ENCODE data around the gene PRKG1.

DNA sequence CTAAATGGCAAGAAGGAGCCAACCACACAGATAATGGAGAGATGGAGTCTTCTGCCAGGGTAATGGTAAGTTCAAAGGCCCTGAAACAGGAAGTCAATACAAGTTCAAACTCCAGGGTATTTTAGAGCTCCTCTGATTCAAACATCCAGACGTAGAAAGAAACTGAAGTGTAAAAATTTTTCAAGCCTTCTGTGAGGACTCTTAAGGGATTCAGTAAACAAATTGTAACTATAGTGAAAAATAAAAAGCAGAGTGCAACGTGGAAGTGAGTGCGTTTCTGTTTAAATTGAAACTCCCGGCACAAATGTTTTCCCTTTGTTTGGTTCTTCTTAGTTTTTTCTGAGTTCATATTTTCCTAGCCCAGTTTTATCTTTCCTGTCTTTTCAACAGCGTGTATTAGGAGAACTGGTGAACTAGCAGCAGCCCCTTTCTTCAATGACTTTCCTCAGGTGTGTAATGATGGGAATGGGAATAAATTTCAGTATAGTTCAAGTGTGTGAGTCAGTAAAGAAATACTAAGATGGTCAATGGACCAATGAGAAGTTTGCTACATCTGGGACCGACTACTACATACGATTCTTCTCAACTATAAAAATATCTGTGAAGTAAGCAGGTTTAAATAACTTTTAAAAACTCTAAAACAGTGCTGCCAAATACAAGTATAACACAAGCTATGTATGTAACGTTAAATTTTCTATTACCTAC is 326.3 kb downstream of the PRKG1 start:
- no peak for TF ChIP-seq POLR2A (IDR thresholded peaks at IDR 0.05)
- TF ChIP-seq, protein P1, sequence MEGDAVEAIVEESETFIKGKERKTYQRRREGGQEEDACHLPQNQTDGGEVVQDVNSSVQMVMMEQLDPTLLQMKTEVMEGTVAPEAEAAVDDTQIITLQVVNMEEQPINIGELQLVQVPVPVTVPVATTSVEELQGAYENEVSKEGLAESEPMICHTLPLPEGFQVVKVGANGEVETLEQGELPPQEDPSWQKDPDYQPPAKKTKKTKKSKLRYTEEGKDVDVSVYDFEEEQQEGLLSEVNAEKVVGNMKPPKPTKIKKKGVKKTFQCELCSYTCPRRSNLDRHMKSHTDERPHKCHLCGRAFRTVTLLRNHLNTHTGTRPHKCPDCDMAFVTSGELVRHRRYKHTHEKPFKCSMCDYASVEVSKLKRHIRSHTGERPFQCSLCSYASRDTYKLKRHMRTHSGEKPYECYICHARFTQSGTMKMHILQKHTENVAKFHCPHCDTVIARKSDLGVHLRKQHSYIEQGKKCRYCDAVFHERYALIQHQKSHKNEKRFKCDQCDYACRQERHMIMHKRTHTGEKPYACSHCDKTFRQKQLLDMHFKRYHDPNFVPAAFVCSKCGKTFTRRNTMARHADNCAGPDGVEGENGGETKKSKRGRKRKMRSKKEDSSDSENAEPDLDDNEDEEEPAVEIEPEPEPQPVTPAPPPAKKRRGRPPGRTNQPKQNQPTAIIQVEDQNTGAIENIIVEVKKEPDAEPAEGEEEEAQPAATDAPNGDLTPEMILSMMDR (IDR thresholded peaks at IDR 0.05), result no peak
